Aorta (tissue), 5 donors: ENCODE measurements around the gene OTOP1. TPM values are rescaled to one million over a fixed set of nuclear protein-coding genes. Genes with fewer than 3 reads are reported as not detected.

Experiments used
- ATAC-seq: fragments of 200-7000 bp; cut with Tn5 transposase; one replicate; pipeline ENCODE4 v1.9.1; 2022; ENCODE audit warnings: moderate library complexity; ENCODE audit not compliant: low FRiP score
- DNase-seq, 2 donors: peaks; one replicate each; pipeline ENCODE4 v3.0.0-alpha.2; 2020
- H3K27ac ChIP-seq, 2 donors: one replicate each; pipeline ENCODE4 v1.5.1; 2013; ENCODE audit warnings: low read length in 2 of 2, mild to moderate bottlenecking in 2 of 2, moderate library complexity in 2 of 2, control low read depth in 1 of 2, inconsistent platforms in 1 of 2, low read depth in 1 of 2
- H3K27me3 ChIP-seq, 2 donors: one replicate each; pipeline ENCODE4 v1.6.1; 2013; ENCODE audit warnings: control low read depth in 1 of 2, low read length in 1 of 2, mild to moderate bottlenecking in 1 of 2, moderate library complexity in 1 of 2; ENCODE audit not compliant: insufficient read depth in 2 of 2, control insufficient read depth in 1 of 2
- H3K36me3 ChIP-seq, 2 donors: one replicate each; pipeline ENCODE4 v1.6.1; 2013; ENCODE audit warnings: control low read depth in 1 of 2, low read length in 1 of 2, mild to moderate bottlenecking in 1 of 2; ENCODE audit not compliant: insufficient read depth in 2 of 2, control insufficient read depth in 1 of 2
- H3K4me1 ChIP-seq, 2 donors: one replicate each; pipeline ENCODE4 v1.6.1; 2013; ENCODE audit warnings: low read length in 2 of 2, control low read depth in 1 of 2, mild to moderate bottlenecking in 1 of 2, moderate library complexity in 1 of 2; ENCODE audit not compliant: insufficient read depth in 2 of 2, control insufficient read depth in 1 of 2
- H3K4me3 ChIP-seq, 2 donors: one replicate each; pipeline ENCODE4 v1.5.1; 2013; ENCODE audit warnings: low read length in 2 of 2, control low read depth in 1 of 2, mild to moderate bottlenecking in 1 of 2
- H3K9me3 ChIP-seq: one replicate; pipeline ENCODE4 v1.6.1; 2013; ENCODE audit warnings: mild to moderate bottlenecking, low read length; ENCODE audit not compliant: control insufficient read depth
- WGBS, 2 donors: extraction: QIAGEN DNeasy Blood & Tissue Kit; methylation state at CpG; one replicate each; pipeline ENCODE4 v1.1.7; 2013; 5-methylcytosine and 5-hydroxymethylcytosine counted together
- intact Hi-C, 2 donors: fragments of 100-400 bp; cut with DNase I; formaldehyde crosslinking; loops; one replicate each; pipeline versions ENCODE4 v1.14.2 to v1.15.0; 2022
- long read RNA-seq, 2 donors: library from polyadenylated mRNA; unstranded; transcript quantifications; one replicate each; pipeline ENCODE4 v2.0.0, GENCODE V29; 2020 to 2021
- polyA plus RNA-seq, 2 donors: library from polyadenylated mRNA; stranded (reverse); fragments of 200-250 nt; gene quantifications; one replicate each; pipeline ENCODE4 v1.2.3, GENCODE V29; 2013
- total RNA-seq, 2 donors: library from RNA; stranded (reverse); fragmentation: NEBNext Ultra II Directional; extraction: Animal tissue kit (Norgen Biotek cat#: 25700); gene quantifications; one replicate each; pipeline ENCODE4 v1.2.1, GENCODE V29; 2021
- donor health status: healthy with polysubstance abuse.
- donor health status: Bipolar disorder and iron deficiency.
- donor health status: DM: no; HTN: no; CAD: no.
- donor health status: DM: no; HTN: no; CAD: no.
- donor health status: DM: yes; HTN: yes; CAD: no.

OTOP1 gene
- total RNA-seq (not detected), polyA plus RNA-seq (not detected)
- long read RNA-seq, donor 1, result 0 reads
- long read RNA-seq, donor 2, result 0 reads

DNA sequence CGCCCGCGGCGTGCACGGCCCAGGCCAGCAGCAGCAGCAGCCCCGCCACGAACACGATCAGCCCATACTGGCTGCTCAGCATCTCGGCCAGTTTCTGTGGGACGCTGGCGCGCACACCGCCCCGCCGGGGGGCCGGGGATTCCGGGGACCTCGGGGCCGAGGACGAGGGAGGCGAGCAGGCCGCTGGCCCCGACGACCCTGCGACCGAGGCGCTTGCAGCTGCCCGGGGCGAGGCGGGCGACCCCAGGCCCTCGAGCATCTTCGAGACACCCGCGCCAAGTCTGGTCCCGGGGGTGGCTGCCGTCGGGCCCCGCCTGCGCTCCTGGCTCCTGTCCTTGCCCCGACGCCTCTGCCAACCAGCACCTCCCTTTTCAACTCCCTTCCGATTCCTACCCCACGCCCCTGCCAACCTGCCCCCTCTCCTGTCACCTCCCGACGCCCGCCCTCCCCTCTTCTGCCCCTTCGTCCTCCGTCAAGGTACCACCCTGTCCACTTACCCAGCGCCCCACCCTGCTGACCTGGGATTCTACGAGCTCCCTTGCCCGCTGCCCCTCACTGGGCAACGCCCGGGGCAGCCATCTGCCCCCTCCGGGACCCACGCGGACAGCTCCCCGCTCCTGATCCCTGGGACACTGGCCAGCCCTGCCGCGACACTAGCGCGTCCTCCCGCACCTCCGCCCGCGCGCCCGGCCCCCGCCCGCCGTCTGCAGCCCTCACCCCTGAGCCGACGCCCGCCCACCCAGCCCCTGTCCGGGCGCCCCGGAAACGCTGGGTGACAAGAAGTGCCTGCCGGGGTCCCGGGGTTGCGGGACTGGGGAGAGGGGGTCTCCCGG is at the start of gene OTOP1:
Gene OTOP1, minus strand, starts transcription at position 324 of the 833 bp plus-strand sequence. Its CDS starts 65 bp downstream, at position 259.
- Histone ChIP-seq H3K36me3 (no peaks in the 10 kb centered on the region), H3K27ac (no peak within 1 kb of the TSS), H3K9me3 (no peaks in the 10 kb centered on the region), H3K27me3 (peaks cover 0 to 4% of the 10 kb centered on the region in 2 donors), H3K4me1 (no peaks in the 10 kb centered on the region), H3K4me3 (no peak within 1 kb of the TSS)
- ATAC-seq (no peak), DNase-seq (no peak)
- 8 to 10% methylated on average over 57 to 82 of the region's 82 CpGs for WGBS, 2 donors
- intact Hi-C loops, result no loop called here

DNA sequence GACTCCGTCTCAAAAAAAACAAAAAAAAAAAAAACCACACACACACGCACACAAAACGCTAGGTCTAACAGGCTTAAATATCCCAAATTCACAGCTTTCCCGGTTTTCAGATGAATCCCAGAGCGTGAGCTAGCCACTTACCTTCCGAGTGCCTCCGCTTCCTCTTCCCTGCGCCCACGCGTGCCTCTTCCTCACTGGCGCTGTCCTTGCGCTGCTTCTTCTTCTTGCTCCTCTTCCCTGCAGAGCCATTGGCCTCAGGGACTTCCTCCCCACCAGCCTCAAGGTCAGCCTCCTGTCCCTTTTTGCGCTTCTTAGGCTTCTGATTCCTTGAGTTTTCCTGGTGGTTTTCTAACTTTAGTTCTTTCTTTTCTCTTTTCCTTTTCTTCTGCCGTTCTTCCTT is 47.5 kb upstream of the OTOP1 start:
- no peaks in the 10 kb centered on the region for H3K27me3 ChIP-seq
- DNase-seq, result no peak
- peaks cover 5 to 11% of the 10 kb centered on the region in 2 donors for H3K36me3 ChIP-seq
- H3K4me1 ChIP-seq, result no peaks in the 10 kb centered on the region
- no peaks in the 10 kb centered on the region for H3K9me3 ChIP-seq
- H3K27ac ChIP-seq, result no peak overlapping the region
- intact Hi-C loops, result no loop called here
- 93% methylated on average over 14 of the region's 14 CpGs for WGBS, 2 donors
- no peak overlapping the region for H3K4me3 ChIP-seq
- ATAC-seq, result no peak

DNA sequence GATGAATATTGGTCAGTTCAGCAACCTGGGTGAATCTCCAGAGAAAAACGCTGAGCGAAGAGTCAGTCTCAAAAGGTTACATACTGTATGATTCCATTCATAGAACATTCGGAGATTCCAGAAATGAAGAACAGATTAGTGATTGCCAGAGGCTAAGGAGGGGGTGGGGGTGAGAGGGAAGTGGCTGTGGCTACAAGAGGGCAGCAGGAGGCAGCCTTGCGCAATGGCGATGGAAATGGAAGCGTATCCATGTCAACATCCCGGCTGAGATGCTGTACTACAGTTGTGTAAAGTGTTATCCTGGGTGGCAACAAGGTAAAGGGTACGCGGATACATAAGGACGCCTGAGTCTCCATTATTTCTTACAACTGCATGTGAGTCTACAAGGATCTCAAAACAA is 45.2 kb upstream of the OTOP1 start:
- Histone ChIP-seq H3K36me3 (peaks cover 7% of the 10 kb centered on the region in 2 donors), H3K4me3 (no peak overlapping the region), H3K4me1 (no peaks in the 10 kb centered on the region), H3K27me3 (no peaks in the 10 kb centered on the region), H3K27ac (no peak overlapping the region), H3K9me3 (no peaks in the 10 kb centered on the region)
- ATAC-seq (no peak), DNase-seq (no peak)
- 86 to 94% methylated on average over 10 of the region's 10 CpGs for WGBS, 2 donors
- intact Hi-C loops, result no loop called here

- no peak for ATAC-seq
- intact Hi-C loops, result no loop called here
- no peaks in the 10 kb centered on the region for H3K27me3 ChIP-seq
- no peak for DNase-seq
- no peaks in the 10 kb centered on the region for H3K9me3 ChIP-seq
- WGBS, 2 donors, result 81 to 90% methylated on average over 4 of the region's 4 CpGs
- no peaks in the 10 kb centered on the region for H3K4me1 ChIP-seq
- peaks cover 7 to 9% of the 10 kb centered on the region in 2 donors for H3K36me3 ChIP-seq
- no peak overlapping the region for H3K27ac ChIP-seq
- H3K4me3 ChIP-seq, result no peak overlapping the region
Measured at GRCh38 chr4:4270529-4270928, 43.8 kb upstream of the OTOP1 start.

- DNase-seq, result no peak
- no peaks in the 10 kb centered on the region for H3K27me3 ChIP-seq
- H3K4me3 ChIP-seq, result no peak overlapping the region
- 90 to 92% methylated on average over 4 of the region's 4 CpGs for WGBS, 2 donors
- H3K36me3 ChIP-seq, result peaks cover 7 to 9% of the 10 kb centered on the region in 2 donors
- intact Hi-C loops, result no loop called here
- H3K9me3 ChIP-seq, result no peaks in the 10 kb centered on the region
- no peaks in the 10 kb centered on the region for H3K4me1 ChIP-seq
- ATAC-seq, result no peak
- no peak overlapping the region for H3K27ac ChIP-seq
Measured at GRCh38 chr4:4269856-4270255, 43.1 kb upstream of the OTOP1 start.

DNA sequence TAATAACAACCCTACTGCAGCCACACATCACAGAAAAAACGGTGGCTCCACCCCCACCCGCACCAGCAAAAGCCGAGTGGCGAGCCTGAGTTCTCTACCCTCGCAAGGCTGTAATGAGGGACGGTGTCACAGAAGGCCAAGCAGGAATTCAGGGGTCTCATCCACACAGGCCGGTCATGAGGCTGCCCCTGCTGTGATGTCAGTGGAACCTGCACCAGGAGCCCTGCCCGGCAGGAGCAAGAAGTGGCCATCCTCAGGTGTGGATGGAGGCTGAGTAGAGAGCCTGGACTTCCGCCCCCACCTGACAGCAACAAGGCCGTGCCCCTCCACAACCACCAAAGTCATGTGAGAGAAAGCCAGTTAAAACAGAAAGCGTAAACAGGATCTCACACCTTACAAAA is 42.6 kb upstream of the OTOP1 start:
- H3K27ac ChIP-seq, result no peak overlapping the region
- DNase-seq, result no peak
- H3K4me1 ChIP-seq, result no peaks in the 10 kb centered on the region
- intact Hi-C loops, result no loop called here
- ATAC-seq, result no peak
- H3K27me3 ChIP-seq, result no peaks in the 10 kb centered on the region
- H3K9me3 ChIP-seq, result no peaks in the 10 kb centered on the region
- H3K36me3 ChIP-seq, result peaks cover 7 to 9% of the 10 kb centered on the region in 2 donors
- WGBS, 2 donors, result 93 to 95% methylated on average over 11 of the region's 11 CpGs
- no peak overlapping the region for H3K4me3 ChIP-seq

DNA sequence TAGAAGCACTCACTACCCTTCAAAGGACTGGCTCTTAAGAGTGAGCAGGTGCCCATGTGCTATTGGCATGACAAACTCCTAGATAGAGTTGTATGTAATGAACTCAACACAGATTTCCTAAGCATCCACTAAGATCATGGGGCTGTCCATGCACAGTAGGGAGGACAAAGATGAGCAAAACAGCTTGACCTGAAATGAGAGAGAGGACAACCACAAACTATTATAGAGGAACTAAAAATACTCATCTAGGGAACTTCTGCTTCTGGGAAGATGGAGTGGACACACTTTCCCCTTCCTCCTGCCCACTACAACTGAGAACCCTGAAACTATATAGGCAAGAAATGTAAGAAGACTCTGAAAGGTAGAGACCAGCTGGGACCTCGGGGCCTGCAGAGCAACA is 42.0 kb upstream of the OTOP1 start:
- H3K27me3 ChIP-seq, result no peaks in the 10 kb centered on the region
- H3K4me3 ChIP-seq, result no peak overlapping the region
- intact Hi-C loops, result no loop called here
- DNase-seq (no peak), ATAC-seq (no peak)
- 90% methylated on average over 1 of the region's 1 CpG for WGBS, 2 donors
- no peaks in the 10 kb centered on the region for H3K4me1 ChIP-seq
- peaks cover 7 to 9% of the 10 kb centered on the region in 2 donors for H3K36me3 ChIP-seq
- no peak overlapping the region for H3K27ac ChIP-seq
- no peaks in the 10 kb centered on the region for H3K9me3 ChIP-seq

- intact Hi-C loops, result no loop called here
- peaks cover 7 to 9% of the 10 kb centered on the region in 2 donors for H3K36me3 ChIP-seq
- no peaks in the 10 kb centered on the region for H3K27me3 ChIP-seq
- H3K4me3 ChIP-seq, result no peak overlapping the region
- DNase-seq (no peak), ATAC-seq (no peak)
- no peaks in the 10 kb centered on the region for H3K4me1 ChIP-seq
- 89% methylated on average over 5 of the region's 5 CpGs for WGBS, 2 donors
- H3K27ac ChIP-seq, result no peak overlapping the region
- no peaks in the 10 kb centered on the region for H3K9me3 ChIP-seq
Measured at GRCh38 chr4:4267981-4268380, 41.3 kb upstream of the OTOP1 start.

- no peak for DNase-seq
- Histone ChIP-seq H3K27ac (no peak overlapping the region), H3K9me3 (no peaks in the 10 kb centered on the region), H3K36me3 (no peaks in the 10 kb centered on the region), H3K4me1 (no peaks in the 10 kb centered on the region), H3K27me3 (no peaks in the 10 kb centered on the region), H3K4me3 (no peak overlapping the region)
- ATAC-seq, result no peak
- intact Hi-C loops, result no loop called here
- WGBS, 2 donors, result 60 to 62% methylated on average over 6 of the region's 6 CpGs
Measured at GRCh38 chr4:4260185-4260751, 33.5 kb upstream of the OTOP1 start.
